Lower leg skin (tissue), 4 donors: Measurements from ENCODE around the gene PTPRN2. TPM values are rescaled to one million over a fixed set of nuclear protein-coding genes. Genes with fewer than 3 reads are reported as not detected.
A peak's percentile ranks its signal among the peaks of the same experiment; 100 is the strongest.

ENCODE experiments used
- DNase-seq, 2 donors: peaks; one replicate each; pipeline ENCODE4 v3.0.0-alpha.2; 2019; ENCODE audit warnings: low spot score in 2 of 2
- H3K4me3 ChIP-seq: fragments of 200-600 bp; sonication (generic); 2 replicates; pipeline ENCODE4 v1.5.1; 2017; ENCODE audit warnings: mild to moderate bottlenecking, low read depth; ENCODE audit not compliant: poor library complexity, severe bottlenecking
- POLR2A ChIP-seq, 2 donors: fragments of 450-650 bp; IDR thresholded peaks; one replicate each; pipeline ENCODE4 v1.6.1; 2016 to 2017; ENCODE audit warnings: antibody characterized with exemption in 2 of 2, mild to moderate bottlenecking in 1 of 2, moderate library complexity in 1 of 2
- WGBS, 2 donors: methylation state at CpG; one replicate each; pipeline ENCODE4 v1.1.5; 2018; 5-methylcytosine and 5-hydroxymethylcytosine counted together
- intact Hi-C: fragments of 100-400 bp; cut with DNase I; formaldehyde crosslinking; loops from one replicate; pipeline ENCODE4 v1.15.0; 2023; ENCODE audit warnings: low total_unique reads
- total RNA-seq, 4 donors: library from RNA; depleted of rRNA; stranded (reverse); fragments of >200 nt; gene quantifications; one replicate each; pipeline ENCODE4 v1.1.0, GENCODE V29; 2016
- TF ChIP-seq, protein P1 (sequence below), 3 donors: fragments of 450-650 bp; IDR thresholded peaks; one replicate each; pipeline ENCODE4 v1.5.1; 2016; ENCODE audit warnings: antibody characterized with exemption in 3 of 3, mild to moderate bottlenecking in 3 of 3, moderate library complexity in 2 of 3

Gene PTPRN2
- total RNA-seq, 4 donors from 2014 or later: 0.11 to 1.6 (median 0.92) TPM

- DNase-seq: no peak
- 97 to 98% methylated on average over 1 of the region's 1 CpG for WGBS, 2 donors
- intact Hi-C loops: no loop called here
- H3K4me3 ChIP-seq: no peak overlapping the region
- TF ChIP-seq, protein P1, sequence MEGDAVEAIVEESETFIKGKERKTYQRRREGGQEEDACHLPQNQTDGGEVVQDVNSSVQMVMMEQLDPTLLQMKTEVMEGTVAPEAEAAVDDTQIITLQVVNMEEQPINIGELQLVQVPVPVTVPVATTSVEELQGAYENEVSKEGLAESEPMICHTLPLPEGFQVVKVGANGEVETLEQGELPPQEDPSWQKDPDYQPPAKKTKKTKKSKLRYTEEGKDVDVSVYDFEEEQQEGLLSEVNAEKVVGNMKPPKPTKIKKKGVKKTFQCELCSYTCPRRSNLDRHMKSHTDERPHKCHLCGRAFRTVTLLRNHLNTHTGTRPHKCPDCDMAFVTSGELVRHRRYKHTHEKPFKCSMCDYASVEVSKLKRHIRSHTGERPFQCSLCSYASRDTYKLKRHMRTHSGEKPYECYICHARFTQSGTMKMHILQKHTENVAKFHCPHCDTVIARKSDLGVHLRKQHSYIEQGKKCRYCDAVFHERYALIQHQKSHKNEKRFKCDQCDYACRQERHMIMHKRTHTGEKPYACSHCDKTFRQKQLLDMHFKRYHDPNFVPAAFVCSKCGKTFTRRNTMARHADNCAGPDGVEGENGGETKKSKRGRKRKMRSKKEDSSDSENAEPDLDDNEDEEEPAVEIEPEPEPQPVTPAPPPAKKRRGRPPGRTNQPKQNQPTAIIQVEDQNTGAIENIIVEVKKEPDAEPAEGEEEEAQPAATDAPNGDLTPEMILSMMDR (IDR thresholded peaks at IDR 0.05): peak in 1 of 3 donors; percentile 16
- TF ChIP-seq POLR2A (IDR thresholded peaks at IDR 0.05): no peak
Measured at GRCh38 chr7:157764946-157765537, 822.6 kb downstream of the PTPRN2 start.

DNA sequence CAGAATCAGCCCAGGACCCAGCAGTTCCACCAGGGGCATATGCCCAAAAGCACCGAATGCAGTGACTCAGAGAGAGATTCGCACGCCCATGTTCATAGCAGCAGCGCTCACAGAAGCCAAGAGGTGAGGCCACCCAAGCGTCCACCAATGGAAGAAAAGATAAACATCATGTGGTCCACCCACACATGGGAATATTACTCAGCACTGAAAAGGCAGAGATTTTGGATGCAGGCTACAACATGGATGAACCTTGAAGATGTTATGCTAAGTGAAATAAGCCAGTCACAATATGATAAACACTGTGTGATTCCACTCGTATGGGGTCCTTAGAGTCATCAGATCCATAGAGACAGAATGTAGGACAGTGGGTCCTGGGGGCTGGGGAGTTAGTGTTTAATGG is 823.4 kb downstream of the PTPRN2 start:
- TF ChIP-seq, protein P1 (IDR thresholded peaks at IDR 0.05): no peak
- no peak for TF ChIP-seq POLR2A (IDR thresholded peaks at IDR 0.05)
- H3K4me3 ChIP-seq: no peak overlapping the region
- DNase-seq: no peak
- WGBS, 2 donors: 93 to 94% methylated on average over 6 of the region's 6 CpGs
- intact Hi-C loops: no loop called here

- intact Hi-C loops: no loop called here
- WGBS, 2 donors: 84 to 87% methylated on average over 14 of the region's 14 CpGs
- TF ChIP-seq, protein P1 (IDR thresholded peaks at IDR 0.05): no peak
- no peak for TF ChIP-seq POLR2A (IDR thresholded peaks at IDR 0.05)
Measured at GRCh38 chr7:157763279-157764000, 824.2 kb downstream of the PTPRN2 start.

GRCh38 chr7:157762824-157763223 is 824.8 kb downstream of the PTPRN2 start:
- 89 to 93% methylated on average over 13 of the region's 13 CpGs for WGBS, 2 donors
- TF ChIP-seq POLR2A (IDR thresholded peaks at IDR 0.05): no peak
- TF ChIP-seq, protein P1 (IDR thresholded peaks at IDR 0.05): no peak
- no peak for DNase-seq
- H3K4me3 ChIP-seq: no peak overlapping the region
- intact Hi-C loops: no loop called here

More at GRCh38 chr7:157763279-157764000, 824.2 kb downstream of the PTPRN2 start:
- H3K4me3 ChIP-seq: no peak overlapping the region
- DNase-seq: no peak

DNA sequence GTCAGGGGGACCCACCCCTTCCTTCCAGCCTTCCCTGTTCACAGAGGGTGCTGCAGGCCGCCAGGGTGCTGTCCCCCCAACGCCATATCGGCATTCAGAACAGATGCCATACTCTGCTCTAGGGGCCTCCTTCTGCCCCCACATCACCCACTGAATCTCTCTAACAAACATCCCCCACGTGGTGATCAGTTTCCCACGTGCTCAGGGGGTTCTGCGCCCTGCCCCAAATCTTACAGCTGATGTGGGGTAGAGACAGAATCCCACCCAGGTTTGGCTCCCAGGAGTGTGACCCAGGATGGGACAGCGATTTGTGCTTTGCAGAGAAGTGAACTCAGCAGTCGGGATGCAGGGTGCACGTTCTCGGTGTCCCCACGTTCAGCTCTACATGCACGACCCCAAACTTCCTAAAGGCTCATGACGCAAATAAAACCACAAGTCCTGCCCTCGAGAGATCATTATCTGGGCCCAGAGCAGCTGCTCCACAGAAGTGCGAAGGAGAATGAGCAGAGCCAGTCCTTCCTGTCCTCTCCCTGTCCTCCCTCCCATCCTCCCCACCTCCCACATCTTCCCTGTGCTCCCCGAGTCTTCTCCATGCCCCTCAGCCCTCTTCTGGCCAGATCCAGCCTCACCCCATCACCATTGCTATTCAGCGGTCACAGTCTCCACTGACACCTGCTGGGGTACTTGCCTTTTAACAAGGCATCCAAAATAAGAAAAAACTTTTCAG is 827.5 kb downstream of the PTPRN2 start:
- no peak overlapping the region for H3K4me3 ChIP-seq
- DNase-seq: no peak
- WGBS, 2 donors: 61 to 63% methylated on average over 17 of the region's 17 CpGs
- TF ChIP-seq, protein P1 (IDR thresholded peaks at IDR 0.05): no peak
- TF ChIP-seq POLR2A (IDR thresholded peaks at IDR 0.05): no peak
- intact Hi-C loops: no loop called here
